VCaP (cell line): ENCODE data around the gene ASPA.

Source experiments
- H3K27ac ChIP-seq: fragments of 450-650 bp; 2 replicates; pipeline ENCODE4 v1.5.1; 2017
- TF ChIP-seq, protein P1 (sequence below): fragments of 450-650 bp; conservative IDR thresholded peaks from 2 replicates; pipeline ENCODE4 v1.5.1; 2017; ENCODE audit warnings: mild to moderate bottlenecking, moderate library complexity

ASPA gene

DNA sequence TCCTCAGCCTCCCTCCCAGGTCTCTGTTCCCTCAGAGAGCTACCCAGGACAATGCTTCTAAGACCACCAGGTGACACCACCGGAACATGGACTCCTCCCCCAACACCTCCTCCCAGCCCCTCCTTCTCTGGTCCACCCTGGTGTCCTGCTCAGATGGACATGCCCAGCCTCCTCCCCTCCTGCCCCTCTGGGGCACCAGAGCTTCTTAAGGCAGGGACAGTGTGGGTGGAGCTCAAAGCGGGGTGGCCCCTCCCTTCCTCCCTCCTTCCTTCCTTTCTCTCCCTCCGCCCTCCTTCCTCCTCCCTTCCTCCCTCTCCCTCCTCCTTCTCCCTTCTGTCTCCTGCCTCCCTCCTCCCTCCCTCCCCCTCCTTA lies 59.1 kb downstream of the ASPA start:
- no peak overlapping the region for H3K27ac ChIP-seq
- TF ChIP-seq, protein P1, sequence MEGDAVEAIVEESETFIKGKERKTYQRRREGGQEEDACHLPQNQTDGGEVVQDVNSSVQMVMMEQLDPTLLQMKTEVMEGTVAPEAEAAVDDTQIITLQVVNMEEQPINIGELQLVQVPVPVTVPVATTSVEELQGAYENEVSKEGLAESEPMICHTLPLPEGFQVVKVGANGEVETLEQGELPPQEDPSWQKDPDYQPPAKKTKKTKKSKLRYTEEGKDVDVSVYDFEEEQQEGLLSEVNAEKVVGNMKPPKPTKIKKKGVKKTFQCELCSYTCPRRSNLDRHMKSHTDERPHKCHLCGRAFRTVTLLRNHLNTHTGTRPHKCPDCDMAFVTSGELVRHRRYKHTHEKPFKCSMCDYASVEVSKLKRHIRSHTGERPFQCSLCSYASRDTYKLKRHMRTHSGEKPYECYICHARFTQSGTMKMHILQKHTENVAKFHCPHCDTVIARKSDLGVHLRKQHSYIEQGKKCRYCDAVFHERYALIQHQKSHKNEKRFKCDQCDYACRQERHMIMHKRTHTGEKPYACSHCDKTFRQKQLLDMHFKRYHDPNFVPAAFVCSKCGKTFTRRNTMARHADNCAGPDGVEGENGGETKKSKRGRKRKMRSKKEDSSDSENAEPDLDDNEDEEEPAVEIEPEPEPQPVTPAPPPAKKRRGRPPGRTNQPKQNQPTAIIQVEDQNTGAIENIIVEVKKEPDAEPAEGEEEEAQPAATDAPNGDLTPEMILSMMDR: no peak

GRCh38 chr17:3535253-3535995 lies 59.6 kb downstream of the ASPA start:
- H3K27ac ChIP-seq: no peak overlapping the region
- TF ChIP-seq, protein P1: no peak

DNA sequence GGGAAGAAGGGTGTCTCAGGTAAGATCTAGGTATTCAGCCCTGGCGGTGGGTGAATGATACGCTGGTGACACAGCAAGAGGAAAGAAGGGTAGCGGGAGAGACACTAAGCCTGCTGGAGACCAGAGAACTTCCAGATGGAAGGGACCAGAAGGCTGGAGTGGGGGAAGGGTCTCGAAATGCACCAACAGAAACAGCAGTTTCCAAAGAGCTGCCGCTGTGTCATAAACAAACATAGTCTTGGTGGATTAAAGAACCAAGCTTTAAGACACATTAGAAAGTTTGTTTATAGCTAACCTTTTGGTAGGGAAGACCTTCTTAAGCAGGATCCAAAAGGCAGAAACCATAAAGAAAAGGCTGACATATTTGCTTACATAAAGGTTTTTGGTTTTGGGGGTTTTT lies 60.9 kb downstream of the ASPA start:
- H3K27ac ChIP-seq: no peak overlapping the region
- TF ChIP-seq, protein P1: no peak

DNA sequence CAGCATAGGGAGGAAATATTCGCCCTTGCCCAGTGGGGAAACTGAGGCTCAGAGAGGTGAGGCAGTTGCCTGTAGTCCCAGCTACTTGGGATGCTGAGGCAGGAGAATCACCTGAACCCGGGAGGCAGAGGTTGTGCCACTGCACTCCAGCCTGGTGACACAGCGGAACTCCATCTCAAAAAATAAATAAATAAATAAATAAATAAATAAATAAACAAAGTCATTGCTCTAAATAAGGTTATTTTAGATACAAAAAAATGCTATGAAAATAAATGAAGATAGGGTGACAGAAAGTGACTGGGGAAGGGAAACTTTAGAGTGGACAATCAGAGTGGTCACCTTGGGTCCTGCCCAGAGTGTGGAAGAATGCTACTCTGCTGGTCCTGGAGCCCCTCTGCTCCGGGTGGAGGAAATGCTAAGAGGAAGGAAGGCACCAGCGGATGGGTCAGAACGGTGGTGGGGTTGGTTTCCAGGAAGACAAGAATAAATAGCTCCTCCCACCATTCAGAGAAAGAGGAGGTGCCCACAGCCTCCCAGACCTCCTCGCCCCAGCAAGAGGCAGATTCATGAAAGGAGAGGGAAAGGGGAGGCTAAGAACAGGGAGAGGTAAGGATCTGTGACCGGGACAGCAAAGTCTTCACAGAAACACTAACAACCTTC lies 64.2 kb downstream of the ASPA start:
- H3K27ac ChIP-seq: no peak overlapping the region
- TF ChIP-seq, protein P1: no peak

- H3K27ac ChIP-seq: no peak overlapping the region
- TF ChIP-seq, protein P1: no peak
Measured at GRCh38 chr17:3542410-3543088, 66.8 kb downstream of the ASPA start.

GRCh38 chr17:3543453-3543852 lies 67.7 kb downstream of the ASPA start:
- TF ChIP-seq, protein P1: no peak
- no peak overlapping the region for H3K27ac ChIP-seq

DNA sequence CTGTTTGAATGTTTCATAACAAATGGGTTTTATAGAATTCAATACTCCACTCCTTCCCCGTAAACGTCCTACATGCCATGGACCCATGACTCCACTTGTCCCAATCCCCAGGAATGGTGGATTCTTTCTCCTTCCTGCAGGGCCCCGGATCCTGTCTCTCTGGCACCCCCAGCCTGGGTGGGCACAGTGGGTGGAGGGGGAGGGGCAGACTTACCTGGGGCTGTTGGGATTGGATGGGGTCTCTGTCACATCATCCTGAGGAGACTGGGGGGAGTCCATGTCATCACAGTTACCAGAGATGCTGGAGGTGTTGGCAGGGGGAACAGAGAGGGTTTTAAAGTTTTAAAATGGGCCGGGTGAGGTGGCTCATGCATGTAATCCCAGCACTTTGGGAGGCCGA lies 68.6 kb downstream of the ASPA start:
- H3K27ac ChIP-seq: no peak overlapping the region
- TF ChIP-seq, protein P1: no peak
